CD8-positive, alpha-beta memory T cell (primary cell): ENCODE measurements around the gene FMNL2. TPM values are rescaled to one million over a fixed set of nuclear protein-coding genes. Genes with fewer than 3 reads are reported as not detected.
A peak's percentile ranks its signal among the peaks of the same experiment; 100 is the strongest.

Experiments used
- CTCF ChIA-PET: fragments of 350-600 bp; sonication (Branson Sonifier 250); formaldehyde crosslinking; loops from one replicate; lab custom pipeline; 2021; ENCODE audit warnings: antibody characterized with exemption; lab: Charles Lee
- POLR2A ChIA-PET: fragments of 350-600 bp; sonication (Branson Sonifier 250); formaldehyde crosslinking; loops from one replicate; lab custom pipeline; 2021; ENCODE audit warnings: antibody characterized with exemption; lab: Charles Lee
- DNase-seq, 5 donors: peaks; one replicate each; pipeline versions ENCODE4 v3.0.0 to v3.0.0-alpha.2; 2020 to 2022; ENCODE audit warnings: mixed read lengths in 1 of 5
- H3K27ac ChIP-seq: one replicate; pipeline ENCODE4 v1.7.0; 2013; ENCODE audit warnings: low read depth, mild to moderate bottlenecking, low read length, moderate library complexity
- H3K27me3 ChIP-seq: 2 replicates; pipeline ENCODE4 v1.7.0; 2013; ENCODE audit warnings: low read length, mild to moderate bottlenecking; ENCODE audit not compliant: insufficient read depth, poor library complexity, severe bottlenecking
- H3K36me3 ChIP-seq: 2 replicates; pipeline ENCODE4 v1.7.0; 2013; ENCODE audit warnings: mild to moderate bottlenecking, low read length, moderate library complexity; ENCODE audit not compliant: insufficient read depth
- H3K4me1 ChIP-seq: 2 replicates; pipeline ENCODE4 v1.7.0; 2013; ENCODE audit warnings: mild to moderate bottlenecking, low read length, moderate library complexity; ENCODE audit not compliant: insufficient read depth
- H3K4me3 ChIP-seq: 2 replicates; pipeline ENCODE4 v1.7.0; 2013; ENCODE audit warnings: mild to moderate bottlenecking, low read length
- H3K9me3 ChIP-seq: 2 replicates; pipeline ENCODE4 v1.7.0; 2013; ENCODE audit warnings: mild to moderate bottlenecking, low read length
- H3K27ac Mint-ChIP-seq, 8 donors: one replicate each; pipeline ENCODE4 v1.8.0; 2020 to 2021; ENCODE audit warnings: mixed read lengths in 8 of 8, mild to moderate bottlenecking in 6 of 8, inconsistent platforms in 3 of 8, moderate library complexity in 3 of 8
- H3K27me3 Mint-ChIP-seq, 2 donors: one replicate each; pipeline ENCODE4 v1.8.0; 2020 to 2021; ENCODE audit warnings: mixed read lengths in 2 of 2, mild to moderate bottlenecking in 1 of 2, moderate library complexity in 1 of 2
- H3K36me3 Mint-ChIP-seq, 3 donors: one replicate each; pipeline ENCODE4 v1.8.0; 2020 to 2021; ENCODE audit warnings: mixed read lengths in 3 of 3, inconsistent platforms in 1 of 3, mild to moderate bottlenecking in 1 of 3
- H3K4me1 Mint-ChIP-seq, 3 donors: one replicate each; pipeline ENCODE4 v1.8.0; 2020 to 2021; ENCODE audit warnings: mixed read lengths in 3 of 3, inconsistent platforms in 1 of 3, mild to moderate bottlenecking in 1 of 3
- H3K4me3 Mint-ChIP-seq, 7 donors: one replicate each; pipeline ENCODE4 v1.8.0; 2020 to 2021; ENCODE audit warnings: mixed read lengths in 7 of 7, mild to moderate bottlenecking in 6 of 7, moderate library complexity in 4 of 7, inconsistent platforms in 2 of 7
- H3K9me3 Mint-ChIP-seq, 5 donors: one replicate each; pipeline ENCODE4 v1.8.0; 2020 to 2022; ENCODE audit warnings: mixed read lengths in 5 of 5, mild to moderate bottlenecking in 3 of 5, moderate library complexity in 2 of 5, inconsistent platforms in 1 of 5
- polyA plus RNA-seq: library from polyadenylated mRNA; unstranded; fragments of 300-500 nt; fragmentation: Illumina TruSeq; gene quantifications from one replicate; pipeline ENCODE4 v1.2.3, GENCODE V29; 2021
- total RNA-seq, 2 experiments: library from RNA; stranded (reverse); gene quantifications; one replicate each; pipeline ENCODE4 v1.2.3, GENCODE V29; 2021

The FMNL2 gene
- total and polyA plus RNA-seq, 3 experiments from 2014 or later, result 0.05 to 0.59 (median 0.58) TPM

GRCh38 chr2:152483276-152484063 is 148.5 kb downstream of the FMNL2 start:
- no peaks in the 10 kb centered on the region for H3K9me3 Mint-ChIP-seq
- H3K9me3 ChIP-seq, result no peaks in the 10 kb centered on the region
- no peak overlapping the region for H3K4me3 ChIP-seq
- no peak overlapping the region for H3K27ac ChIP-seq
- CTCF ChIA-PET, result no interaction called here
- no peak overlapping the region for H3K4me3 Mint-ChIP-seq
- no peak overlapping the region for H3K27ac Mint-ChIP-seq
- POLR2A ChIA-PET, result no interaction called here
- no peak for DNase-seq
- H3K4me1 ChIP-seq, result no peaks in the 10 kb centered on the region
- no peaks in the 10 kb centered on the region for H3K36me3 Mint-ChIP-seq
- peaks cover 0 to 10% of the 10 kb centered on the region in 2 donors for H3K27me3 Mint-ChIP-seq
- no peaks in the 10 kb centered on the region for H3K4me1 Mint-ChIP-seq
- no peaks in the 10 kb centered on the region for H3K27me3 ChIP-seq
- H3K36me3 ChIP-seq, result no peaks in the 10 kb centered on the region

DNA sequence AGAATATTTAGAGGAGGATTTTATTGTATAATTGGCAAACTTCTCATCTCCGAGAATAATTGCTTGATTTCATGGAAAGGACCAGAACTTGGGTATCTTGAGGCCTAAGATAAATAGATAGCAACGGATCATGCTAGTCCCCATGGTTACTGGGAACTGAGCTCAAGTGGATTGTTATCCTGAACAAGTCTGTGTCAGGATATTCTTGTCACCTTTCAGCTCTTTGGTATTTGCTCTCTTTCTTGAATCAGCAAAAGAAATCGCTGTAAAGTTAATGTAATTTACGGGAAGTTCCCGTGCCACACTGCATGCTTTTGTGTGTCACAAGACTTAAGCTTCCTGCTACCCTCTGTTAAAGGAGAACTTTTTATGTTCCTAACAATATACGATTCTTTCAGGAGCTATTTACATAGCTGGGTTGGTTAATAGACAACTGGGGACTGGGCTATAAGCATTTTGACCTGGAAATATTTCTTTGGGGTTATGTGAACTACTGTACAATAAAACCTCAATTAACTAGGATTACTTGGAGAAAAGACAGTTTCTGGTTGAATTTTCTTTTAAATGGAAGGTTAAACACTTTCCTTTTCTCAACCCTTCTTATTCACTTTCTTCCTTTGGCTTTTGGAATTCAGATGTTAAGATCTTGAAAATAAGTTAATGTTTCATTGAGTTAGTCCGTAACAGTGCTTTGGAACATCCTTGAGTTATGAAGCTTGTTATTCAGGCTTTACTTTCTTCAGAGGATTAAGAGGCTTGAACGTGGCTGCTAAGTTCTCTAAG is 151.2 kb downstream of the FMNL2 start:
- peaks cover 4 to 5% of the 10 kb centered on the region in 2 donors for H3K27me3 Mint-ChIP-seq
- H3K4me3 Mint-ChIP-seq, result no peak overlapping the region
- DNase-seq, result no peak
- Histone ChIP-seq H3K36me3 (no peaks in the 10 kb centered on the region), H3K27me3 (no peaks in the 10 kb centered on the region), H3K27ac (no peak overlapping the region), H3K4me1 (no peaks in the 10 kb centered on the region), H3K9me3 (no peaks in the 10 kb centered on the region), H3K4me3 (no peak overlapping the region)
- no peaks in the 10 kb centered on the region for H3K36me3 Mint-ChIP-seq
- ChIA-PET CTCF (no interaction called here), POLR2A (no interaction called here)
- peak overlapping the region in 1 of 8 donors; percentile 36 for H3K27ac Mint-ChIP-seq
- no peaks in the 10 kb centered on the region for H3K9me3 Mint-ChIP-seq
- H3K4me1 Mint-ChIP-seq, result no peaks in the 10 kb centered on the region

- Mint-ChIP-seq H3K36me3 (no peaks in the 10 kb centered on the region), H3K4me1 (no peaks in the 10 kb centered on the region), H3K4me3 (no peak overlapping the region), H3K27me3 (peaks cover 4 to 5% of the 10 kb centered on the region in 2 donors), H3K27ac (no peak overlapping the region), H3K9me3 (no peaks in the 10 kb centered on the region)
- POLR2A ChIA-PET, result no interaction called here
- Histone ChIP-seq H3K9me3 (no peaks in the 10 kb centered on the region), H3K4me1 (no peaks in the 10 kb centered on the region), H3K27me3 (no peaks in the 10 kb centered on the region), H3K27ac (no peak overlapping the region), H3K4me3 (no peak overlapping the region), H3K36me3 (no peaks in the 10 kb centered on the region)
- CTCF ChIA-PET, result no interaction called here
- no peak for DNase-seq
These were observed 151.9 kb downstream of the FMNL2 start for GRCh38 chr2:152486737-152487400.

- H3K27ac Mint-ChIP-seq, result no peak overlapping the region
- peaks cover 4 to 9% of the 10 kb centered on the region in 2 donors for H3K27me3 Mint-ChIP-seq
- H3K36me3 Mint-ChIP-seq, result no peaks in the 10 kb centered on the region
- H3K9me3 ChIP-seq, result no peaks in the 10 kb centered on the region
- no peak overlapping the region for H3K4me3 Mint-ChIP-seq
- peaks cover 0 to 2% (median 0%) of the 10 kb centered on the region in 5 donors for H3K9me3 Mint-ChIP-seq
- H3K27me3 ChIP-seq, result no peaks in the 10 kb centered on the region
- H3K27ac ChIP-seq, result no peak overlapping the region
- no peaks in the 10 kb centered on the region for H3K4me1 ChIP-seq
- H3K36me3 ChIP-seq, result no peaks in the 10 kb centered on the region
- H3K4me3 ChIP-seq, result no peak overlapping the region
- H3K4me1 Mint-ChIP-seq, result no peaks in the 10 kb centered on the region
- POLR2A ChIA-PET, result no interaction called here
- CTCF ChIA-PET, result no interaction called here
- DNase-seq, result no peak
These were observed 153.1 kb downstream of the FMNL2 start for GRCh38 chr2:152488075-152488474.

DNA sequence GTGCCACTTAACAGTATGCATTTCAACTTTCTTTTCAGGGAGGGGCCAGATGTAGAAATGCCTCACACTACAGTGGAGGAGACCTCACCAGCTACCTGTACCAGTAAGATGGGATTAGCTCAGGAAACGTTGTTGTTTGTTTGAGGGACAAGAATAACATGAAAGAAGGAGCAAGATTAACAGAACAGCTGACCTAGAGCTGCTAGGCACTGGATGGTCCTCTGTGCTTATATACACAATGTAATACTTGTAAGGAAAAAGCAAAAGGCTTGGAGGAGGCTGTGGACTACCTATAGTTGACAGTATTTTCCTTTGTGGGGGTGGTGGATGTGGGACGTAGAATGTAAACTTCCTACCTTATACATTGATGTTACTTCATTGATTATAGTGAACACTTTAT is 154.4 kb downstream of the FMNL2 start:
- Mint-ChIP-seq H3K4me3 (no peak overlapping the region), H3K4me1 (no peaks in the 10 kb centered on the region), H3K27me3 (peaks cover 4 to 21% of the 10 kb centered on the region in 2 donors), H3K9me3 (peaks cover 0 to 2% (median 0%) of the 10 kb centered on the region in 5 donors), H3K36me3 (no peaks in the 10 kb centered on the region), H3K27ac (no peak overlapping the region)
- no peak for DNase-seq
- POLR2A ChIA-PET, result no interaction called here
- Histone ChIP-seq H3K36me3 (no peaks in the 10 kb centered on the region), H3K9me3 (no peaks in the 10 kb centered on the region), H3K4me1 (no peaks in the 10 kb centered on the region), H3K4me3 (no peak overlapping the region), H3K27ac (no peak overlapping the region), H3K27me3 (no peaks in the 10 kb centered on the region)
- CTCF ChIA-PET, result no interaction called here

- POLR2A ChIA-PET, result no interaction called here
- Mint-ChIP-seq H3K36me3 (no peaks in the 10 kb centered on the region), H3K4me1 (no peaks in the 10 kb centered on the region), H3K27me3 (peaks cover 8 to 27% of the 10 kb centered on the region in 2 donors), H3K4me3 (no peak overlapping the region), H3K9me3 (peaks cover 0 to 2% (median 0%) of the 10 kb centered on the region in 5 donors), H3K27ac (no peak overlapping the region)
- DNase-seq, result no peak
- no peak overlapping the region for H3K27ac ChIP-seq
- no peaks in the 10 kb centered on the region for H3K4me1 ChIP-seq
- no peak overlapping the region for H3K4me3 ChIP-seq
- no peaks in the 10 kb centered on the region for H3K36me3 ChIP-seq
- no peaks in the 10 kb centered on the region for H3K9me3 ChIP-seq
- CTCF ChIA-PET, result no interaction called here
- no peaks in the 10 kb centered on the region for H3K27me3 ChIP-seq
These were observed 155.9 kb downstream of the FMNL2 start for GRCh38 chr2:152490686-152491455.

- Histone ChIP-seq H3K27me3 (no peaks in the 10 kb centered on the region), H3K27ac (no peak overlapping the region), H3K4me1 (no peaks in the 10 kb centered on the region), H3K36me3 (no peaks in the 10 kb centered on the region), H3K4me3 (no peak overlapping the region), H3K9me3 (no peaks in the 10 kb centered on the region)
- ChIA-PET POLR2A (no interaction called here), CTCF (no interaction called here)
- DNase-seq, result no peak
- no peaks in the 10 kb centered on the region for H3K36me3 Mint-ChIP-seq
- no peak overlapping the region for H3K27ac Mint-ChIP-seq
- peaks cover 0 to 2% (median 0%) of the 10 kb centered on the region in 5 donors for H3K9me3 Mint-ChIP-seq
- no peaks in the 10 kb centered on the region for H3K4me1 Mint-ChIP-seq
- H3K27me3 Mint-ChIP-seq, result peaks cover 9 to 26% of the 10 kb centered on the region in 2 donors
- H3K4me3 Mint-ChIP-seq, result no peak overlapping the region
These were observed 157.2 kb downstream of the FMNL2 start for GRCh38 chr2:152492131-152492530.
